ENCODE measurements around the gene CHAT. TPM values are rescaled to one million over a fixed set of nuclear protein-coding genes. Genes with fewer than 3 reads are reported as not detected.

The CHAT gene
- total RNA-seq, 3 donors from 2014 or later: not detected

GRCh38 chr10:49624629-49625028 lies 10.8 kb downstream of the CHAT start:
- DNase-seq (no peak), ATAC-seq (no peak)
- no peak overlapping the region for H3K4me3 Mint-ChIP-seq
- peaks cover 10% of the 10 kb centered on the region for H3K27me3 Mint-ChIP-seq (ENCODE audit: low read depth)
- no peaks in the 10 kb centered on the region for H3K9me3 Mint-ChIP-seq
- H3K4me1 Mint-ChIP-seq (ENCODE audit: low read depth): no peaks in the 10 kb centered on the region
- no peaks in the 10 kb centered on the region for H3K36me3 Mint-ChIP-seq (ENCODE audit: insufficient read depth)

GRCh38 chr10:49625411-49625810 lies 11.6 kb downstream of the CHAT start:
- peaks cover 5% of the 10 kb centered on the region for H3K27me3 Mint-ChIP-seq (ENCODE audit: low read depth)
- H3K4me3 Mint-ChIP-seq: no peak overlapping the region
- no peaks in the 10 kb centered on the region for H3K9me3 Mint-ChIP-seq
- DNase-seq (no peak), ATAC-seq (no peak)
- H3K4me1 Mint-ChIP-seq (ENCODE audit: low read depth): no peaks in the 10 kb centered on the region
- H3K36me3 Mint-ChIP-seq (ENCODE audit: insufficient read depth): no peaks in the 10 kb centered on the region

- ATAC-seq (no peak), DNase-seq (no peak)
- Mint-ChIP-seq H3K9me3 (no peaks in the 10 kb centered on the region), H3K27me3 (ENCODE audit: low read depth) (peaks cover 5% of the 10 kb centered on the region), H3K4me1 (ENCODE audit: low read depth) (no peaks in the 10 kb centered on the region), H3K4me3 (no peak overlapping the region), H3K36me3 (ENCODE audit: insufficient read depth) (no peaks in the 10 kb centered on the region)
Measured at GRCh38 chr10:49627038-49627437, 13.2 kb downstream of the CHAT start.

GRCh38 chr10:49627644-49628247 lies 13.9 kb downstream of the CHAT start:
- Mint-ChIP-seq H3K36me3 (ENCODE audit: insufficient read depth) (no peaks in the 10 kb centered on the region), H3K4me3 (no peak overlapping the region), H3K4me1 (ENCODE audit: low read depth) (no peaks in the 10 kb centered on the region), H3K27me3 (ENCODE audit: low read depth) (peaks cover 5% of the 10 kb centered on the region), H3K9me3 (no peaks in the 10 kb centered on the region)
- ATAC-seq (no peak), DNase-seq (no peak)

GRCh38 chr10:49628599-49628998 lies 14.8 kb downstream of the CHAT start:
- ATAC-seq: no peak
- H3K27me3 Mint-ChIP-seq (ENCODE audit: low read depth): peaks cover 4% of the 10 kb centered on the region
- no peaks in the 10 kb centered on the region for H3K4me1 Mint-ChIP-seq (ENCODE audit: low read depth)
- no peaks in the 10 kb centered on the region for H3K36me3 Mint-ChIP-seq (ENCODE audit: insufficient read depth)
- H3K4me3 Mint-ChIP-seq: no peak overlapping the region
- no peaks in the 10 kb centered on the region for H3K9me3 Mint-ChIP-seq
- DNase-seq: no peak

- Mint-ChIP-seq H3K27me3 (ENCODE audit: low read depth) (no peaks in the 10 kb centered on the region), H3K9me3 (no peaks in the 10 kb centered on the region), H3K4me1 (ENCODE audit: low read depth) (no peaks in the 10 kb centered on the region), H3K36me3 (ENCODE audit: insufficient read depth) (no peaks in the 10 kb centered on the region), H3K4me3 (no peak overlapping the region)
- DNase-seq (no peak), ATAC-seq (no peak)
Measured at GRCh38 chr10:49629431-49629881, 15.6 kb downstream of the CHAT start.

GRCh38 chr10:49631975-49632374 lies 18.1 kb downstream of the CHAT start:
- Mint-ChIP-seq H3K27me3 (ENCODE audit: low read depth) (no peaks in the 10 kb centered on the region), H3K4me1 (ENCODE audit: low read depth) (no peaks in the 10 kb centered on the region), H3K9me3 (no peaks in the 10 kb centered on the region), H3K4me3 (no peak overlapping the region), H3K36me3 (ENCODE audit: insufficient read depth) (no peaks in the 10 kb centered on the region)
- no peak for ATAC-seq
- no peak for DNase-seq

GRCh38 chr10:49632406-49633317 lies 18.8 kb downstream of the CHAT start:
- Mint-ChIP-seq H3K27me3 (ENCODE audit: low read depth) (no peaks in the 10 kb centered on the region), H3K36me3 (ENCODE audit: insufficient read depth) (no peaks in the 10 kb centered on the region), H3K4me3 (no peak overlapping the region), H3K4me1 (ENCODE audit: low read depth) (no peaks in the 10 kb centered on the region), H3K9me3 (no peaks in the 10 kb centered on the region)
- ATAC-seq: no peak
- DNase-seq: no peak

- Mint-ChIP-seq H3K4me3 (no peak overlapping the region), H3K9me3 (no peaks in the 10 kb centered on the region), H3K4me1 (ENCODE audit: low read depth) (no peaks in the 10 kb centered on the region), H3K36me3 (ENCODE audit: insufficient read depth) (no peaks in the 10 kb centered on the region), H3K27me3 (ENCODE audit: low read depth) (no peaks in the 10 kb centered on the region)
- DNase-seq (no peak), ATAC-seq (no peak)
Measured at GRCh38 chr10:49633327-49634068, 19.7 kb downstream of the CHAT start.

GRCh38 chr10:49634069-49634660 lies 20.3 kb downstream of the CHAT start:
- no peaks in the 10 kb centered on the region for H3K4me1 Mint-ChIP-seq (ENCODE audit: low read depth)
- no peaks in the 10 kb centered on the region for H3K27me3 Mint-ChIP-seq (ENCODE audit: low read depth)
- no peak for ATAC-seq
- H3K36me3 Mint-ChIP-seq (ENCODE audit: insufficient read depth): no peaks in the 10 kb centered on the region
- no peak for DNase-seq
- no peaks in the 10 kb centered on the region for H3K9me3 Mint-ChIP-seq
- no peak overlapping the region for H3K4me3 Mint-ChIP-seq

GRCh38 chr10:49642311-49642710 lies 28.5 kb downstream of the CHAT start:
- peaks cover 32% of the 10 kb centered on the region for H3K27me3 Mint-ChIP-seq (ENCODE audit: low read depth)

GRCh38 chr10:49643241-49644034 lies 29.6 kb downstream of the CHAT start:
- Mint-ChIP-seq H3K4me3 (no peak overlapping the region), H3K27me3 (ENCODE audit: low read depth) (peaks cover 32% of the 10 kb centered on the region), H3K4me1 (ENCODE audit: low read depth) (peaks cover 2% of the 10 kb centered on the region), H3K36me3 (ENCODE audit: insufficient read depth) (no peaks in the 10 kb centered on the region), H3K9me3 (no peaks in the 10 kb centered on the region)
- ATAC-seq (no peak), DNase-seq (no peak)

More at GRCh38 chr10:49642311-49642710, 28.5 kb downstream of the CHAT start:
- H3K9me3 Mint-ChIP-seq: no peaks in the 10 kb centered on the region
- no peak for DNase-seq
- ATAC-seq: no peak
- no peaks in the 10 kb centered on the region for H3K4me1 Mint-ChIP-seq (ENCODE audit: low read depth)
- no peak overlapping the region for H3K4me3 Mint-ChIP-seq
- no peaks in the 10 kb centered on the region for H3K36me3 Mint-ChIP-seq (ENCODE audit: insufficient read depth)

- no peak for DNase-seq
- no peak for ATAC-seq
- H3K36me3 Mint-ChIP-seq (ENCODE audit: insufficient read depth): no peaks in the 10 kb centered on the region
- peaks cover 3% of the 10 kb centered on the region for H3K4me1 Mint-ChIP-seq (ENCODE audit: low read depth)
- no peaks in the 10 kb centered on the region for H3K9me3 Mint-ChIP-seq
- no peak overlapping the region for H3K4me3 Mint-ChIP-seq
- peaks cover 32% of the 10 kb centered on the region for H3K27me3 Mint-ChIP-seq (ENCODE audit: low read depth)
Measured at GRCh38 chr10:49644035-49644646, 30.3 kb downstream of the CHAT start.

All from activated T-cell treated with anti-CD3 and anti-CD28 coated beads, Interleukin-2, amount 50 U/mL, for 4 hours (primary cell).